OCI-LY7 (cell line): ENCODE measurements around the gene CKAP2L.

Experiments used
- CTCF ChIP-seq: fragments of 200-600 bp; sonication (generic); conservative IDR thresholded peaks from 2 replicates; pipeline ENCODE4 v1.5.1; 2014; ENCODE audit warnings: mild to moderate bottlenecking, antibody characterized with exemption, low read length, moderate library complexity, mixed read lengths
- EZH2phosphoT487 ChIP-seq: fragments of 200-600 bp; sonication (generic); IDR thresholded peaks from 2 replicates; pipeline ENCODE4 v1.6.1; 2018; ENCODE audit warnings: low read depth, borderline replicate concordance, mild to moderate bottlenecking, mixed run types, antibody characterized with exemption, low read length, moderate library complexity, mixed read lengths

GRCh38 chr2:112789186-112789585, 24.8 kb upstream of the CKAP2L start:
- TF ChIP-seq CTCF (no peak), EZH2phosphoT487 (no peak)
